OCI-LY7 (cell line): Measurements from ENCODE around the gene ANKRD13A. TPM values are rescaled to one million over a fixed set of nuclear protein-coding genes. Genes with fewer than 3 reads are reported as not detected.

Experiments used
- BruUV-seq: library from RNA; stranded (reverse); fragments of 400-500 nt; replicated peaks from 2 replicates; lab custom pipeline; 2021; lab: Mats Ljungman, UMichigan
- CTCF ChIA-PET: fragments of 300-600 bp; sonication (Branson Sonifier 250); formaldehyde crosslinking; loops from one replicate; lab custom pipeline; 2022; ENCODE audit warnings: antibody characterized with exemption; ENCODE audit not compliant: unreplicated experiment; lab: Charles Lee
- POLR2A ChIA-PET: fragments of 300-600 bp; sonication (Branson Sonifier 250); formaldehyde crosslinking; loops from one replicate; lab custom pipeline; 2022; ENCODE audit warnings: antibody characterized with exemption; lab: Charles Lee
- DNase-seq: peaks from one replicate; pipeline ENCODE4 v3.0.0-alpha.2; 2015; ENCODE audit warnings: low spot score
- H2AFZ ChIP-seq: fragments of 200-600 bp; sonication (generic), shearing (Covaris generic); 2 replicates; pipeline ENCODE4 v1.6.1; 2014; ENCODE audit warnings: mild to moderate bottlenecking, antibody characterized with exemption, low read length, moderate library complexity
- H3K27ac ChIP-seq: fragments of 200-600 bp; sonication (generic); 2 replicates; pipeline ENCODE4 v1.5.1; 2014; ENCODE audit warnings: mixed run types, low read depth, mild to moderate bottlenecking, moderate library complexity, low read length, inconsistent platforms; ENCODE audit not compliant: poor library complexity, severe bottlenecking
- H3K36me3 ChIP-seq: fragments of 200-600 bp; sonication (generic); 2 replicates; pipeline ENCODE4 v1.6.1; 2014; ENCODE audit warnings: mild to moderate bottlenecking, antibody characterized with exemption, low read length, moderate library complexity, mixed read lengths; ENCODE audit not compliant: insufficient read depth
- H3K4me1 ChIP-seq: fragments of 200-600 bp; sonication (generic); 2 replicates; pipeline ENCODE4 v1.5.1; 2014; ENCODE audit warnings: mild to moderate bottlenecking, low read length; ENCODE audit not compliant: insufficient read depth, poor library complexity, severe bottlenecking
- H3K4me2 ChIP-seq: fragments of 200-600 bp; sonication (generic); 2 replicates; pipeline ENCODE4 v1.6.1; 2014; ENCODE audit warnings: mild to moderate bottlenecking, low read length
- H3K4me3 ChIP-seq: fragments of 200-600 bp; sonication (generic); 2 replicates; pipeline ENCODE4 v1.5.1; 2014; ENCODE audit warnings: mild to moderate bottlenecking, low read depth, low read length; ENCODE audit not compliant: poor library complexity, severe bottlenecking
- H3K79me2 ChIP-seq: fragments of 200-600 bp; sonication (generic); 2 replicates; pipeline ENCODE4 v1.6.1; 2016; ENCODE audit warnings: low read depth, mild to moderate bottlenecking, low read length, moderate library complexity, mixed read lengths; ENCODE audit not compliant: insufficient read depth
- H3K9me2 ChIP-seq: fragments of 200-600 bp; sonication (generic); 2 replicates; pipeline ENCODE4 v1.6.1; 2016; ENCODE audit warnings: mild to moderate bottlenecking, low read length, mixed read lengths; ENCODE audit not compliant: insufficient read depth
- H3K9me3 ChIP-seq: fragments of 200-600 bp; sonication (generic); 2 replicates; pipeline ENCODE4 v1.6.1; 2014; ENCODE audit warnings: mild to moderate bottlenecking, mixed run types, low read length, mixed read lengths
- H4K20me1 ChIP-seq: fragments of 200-600 bp; sonication (generic); 2 replicates; pipeline ENCODE4 v1.6.1; 2014; ENCODE audit warnings: mild to moderate bottlenecking, antibody characterized with exemption, low read length, moderate library complexity, mixed read lengths; ENCODE audit not compliant: insufficient read depth
- CTCF ChIP-seq: fragments of 200-600 bp; sonication (generic); conservative IDR thresholded peaks from 2 replicates; pipeline ENCODE4 v1.5.1; 2014; ENCODE audit warnings: mild to moderate bottlenecking, antibody characterized with exemption, low read length, moderate library complexity, mixed read lengths
- EZH2phosphoT487 ChIP-seq: fragments of 200-600 bp; sonication (generic); IDR thresholded peaks from 2 replicates; pipeline ENCODE4 v1.6.1; 2018; ENCODE audit warnings: low read depth, borderline replicate concordance, mild to moderate bottlenecking, mixed run types, antibody characterized with exemption, low read length, moderate library complexity, mixed read lengths
- intact Hi-C: fragments of 100-400 bp; cut with micrococcal nuclease; formaldehyde crosslinking; loops from one replicate; pipeline ENCODE4 v1.10.0; 2022; ENCODE audit not compliant: unreplicated experiment
- total RNA-seq, 2 experiments: library from RNA; depleted of rRNA in 1 of 2; stranded (reverse); fragments of >200 nt in 1 of 2; shearing (Covaris generic) in 1 of 2; gene quantifications; 2 replicates each; pipeline ENCODE4 v1.2.3, GENCODE V29; 2014 to 2022

ANKRD13A gene
- total RNA-seq, 2 experiments from 2014 or later: 140 to 216 TPM

- no TSS peak for BruUV-seq
- H3K4me1 ChIP-seq: peaks cover 78% of the 10 kb centered on the region
These were observed 3.7 kb downstream of the ANKRD13A start for GRCh38 chr12:110002676-110003515.

GRCh38 chr12:110004598-110004997 is 5.4 kb downstream of the ANKRD13A start:
- no peaks in the 10 kb centered on the region for H3K9me2 ChIP-seq
- intact Hi-C loops: no loop called here
- peak overlapping the region; percentile 91 for H3K4me2 ChIP-seq
- ChIA-PET POLR2A (interaction anchor here (0.6 to 1.9 kb wide), 8 partner anchors 8 to 140 kb away, joined by 3 to 14 read pairs (median 5); partner anchors contain the start of gene GIT2), CTCF (no interaction called here)
- TF ChIP-seq EZH2phosphoT487 (no peak), CTCF (no peak)
- H3K36me3 ChIP-seq: peaks cover 65% of the 10 kb centered on the region
- no peak overlapping the region for H2AFZ ChIP-seq
- H3K79me2 ChIP-seq: peaks cover 100% of the 10 kb centered on the region
- H3K4me3 ChIP-seq: peak overlapping the region; percentile 96
- H4K20me1 ChIP-seq: no peaks in the 10 kb centered on the region
- no peak for DNase-seq
- H3K9me3 ChIP-seq: peaks cover 20% of the 10 kb centered on the region; the same call in 1 of the 2 replicates
- no TSS peak for BruUV-seq
- H3K4me1 ChIP-seq: peaks cover 86% of the 10 kb centered on the region
- peak overlapping the region; percentile 92 for H3K27ac ChIP-seq

More at GRCh38 chr12:110002676-110003515, 3.7 kb downstream of the ANKRD13A start:
- Histone ChIP-seq H3K9me3 (peaks cover 18% of the 10 kb centered on the region; the same call in 1 of the 2 replicates), H2AFZ (no peak overlapping the region), H3K27ac (peak overlapping the region; percentile 92), H3K9me2 (no peaks in the 10 kb centered on the region), H3K79me2 (peaks cover 86% of the 10 kb centered on the region), H3K4me2 (peak overlapping the region; percentile 91), H3K4me3 (peak overlapping the region; percentile 96), H4K20me1 (no peaks in the 10 kb centered on the region), H3K36me3 (peaks cover 58% of the 10 kb centered on the region)
- no peak for DNase-seq
- no peak for TF ChIP-seq EZH2phosphoT487
- TF ChIP-seq CTCF: no peak
- ChIA-PET POLR2A (interaction anchor here (0.6 to 2.2 kb wide), 7 partner anchors 8 to 787 kb away, joined by 3 to 19 read pairs (median 3); no protein-coding TSS in a partner anchor), CTCF (interaction anchor here (1.1 kb wide), 1 partner anchor 9 kb away, joined by 3 read pairs; no protein-coding TSS in a partner anchor)
- intact Hi-C loops: no loop called here
